SK-N-SH (cell line): Measurements from ENCODE around the gene CCDC57. TPM values are rescaled to one million over a fixed set of nuclear protein-coding genes. Genes with fewer than 3 reads are reported as not detected.
A peak's percentile ranks its signal among the peaks of the same experiment; 100 is the strongest.

Experiments used
- CTCF ChIA-PET: fragments of 300-600, 350-600 bp; formaldehyde crosslinking; extraction: SDS; loops from one replicate; lab custom pipeline; 2021; lab: Yijun Ruan, JAX
- POLR2A ChIA-PET: fragments of 350-600 bp; sonication (Branson Sonifier 250); formaldehyde crosslinking; extraction: SDS; loops from one replicate; lab custom pipeline; 2020; ENCODE audit warnings: antibody characterized with exemption, inconsistent platforms; lab: Yijun Ruan, JAX
- DNase-seq: peaks from one replicate; pipeline ENCODE4 v3.0.0; 2012
- H2AFZ ChIP-seq: fragments of 200-600 bp; sonication (generic); 2 replicates; pipeline ENCODE4 v1.8.1; 2016; ENCODE audit warnings: antibody characterized with exemption, mild to moderate bottlenecking, low read depth
- H3F3A ChIP-seq: fragments of 200-600 bp; sonication (generic); replicated peaks from 2 replicates; pipeline ENCODE3; 2016; ENCODE audit warnings: antibody characterized with exemption, mild to moderate bottlenecking; ENCODE audit not compliant: insufficient read depth
- H3K27ac ChIP-seq, 2 experiments: fragments of 200-500 bp in 1 of 2; fragments of 200-600 bp in 1 of 2; sonication (Bioruptor generic) in 1 of 2; sonication (generic), shearing (Covaris generic) in 1 of 2; 2 replicates each; pipeline versions ENCODE4 v1.5.1 to v1.6.1; 2014 to 2016; ENCODE audit warnings: low read depth in 2 of 2, inconsistent platforms in 1 of 2, low read length in 1 of 2, mild to moderate bottlenecking in 1 of 2, mixed read lengths in 1 of 2
- H3K27me3 ChIP-seq: fragments of 200-600 bp; sonication (generic), shearing (Covaris generic); 2 replicates; pipeline ENCODE4 v1.6.1; 2016; ENCODE audit warnings: mixed run types; ENCODE audit not compliant: insufficient read depth
- H3K36me3 ChIP-seq, 2 experiments: fragments of 200-500 bp in 1 of 2; fragments of 200-600 bp in 1 of 2; sonication (Bioruptor generic) in 1 of 2; sonication (generic) in 1 of 2; replicated peaks in 1 of 2; 2 replicates each; pipeline versions ENCODE3 to v1.5.1; 2014 to 2016; ENCODE audit warnings: low read length in 1 of 2, mild to moderate bottlenecking in 1 of 2; ENCODE audit not compliant: insufficient read depth in 2 of 2, control insufficient read depth in 1 of 2
- H3K4me1 ChIP-seq, 2 experiments: fragments of 200-500 bp in 1 of 2; fragments of 200-600 bp in 1 of 2; sonication (Bioruptor generic) in 1 of 2; sonication (generic), shearing (Covaris generic) in 1 of 2; 2 replicates each; pipeline versions ENCODE4 v1.5.1 to v1.6.1; 2014 to 2016; ENCODE audit warnings: low read depth in 1 of 2, low read length in 1 of 2, mixed run types in 1 of 2; ENCODE audit not compliant: insufficient read depth in 2 of 2, control insufficient read depth in 1 of 2
- H3K4me2 ChIP-seq: fragments of 200-600 bp; sonication (generic), shearing (Covaris generic); 2 replicates; pipeline ENCODE4 v1.6.1; 2017; ENCODE audit warnings: mixed run types
- H3K4me3 ChIP-seq, 2 experiments: fragments of 200-500 bp in 1 of 2; fragments of 200-600 bp in 1 of 2; sonication (Bioruptor generic) in 1 of 2; sonication (generic), shearing (Covaris generic) in 1 of 2; 2 replicates each; pipeline versions ENCODE4 v1.5.1 to v1.8.1; 2014 to 2016; ENCODE audit warnings: low read depth in 2 of 2, inconsistent platforms in 1 of 2, low read length in 1 of 2, mild to moderate bottlenecking in 1 of 2, mixed read lengths in 1 of 2, moderate library complexity in 1 of 2
- H3K79me2 ChIP-seq: fragments of 200-600 bp; sonication (generic); 2 replicates; pipeline ENCODE4 v1.8.1; 2017; ENCODE audit warnings: mild to moderate bottlenecking; ENCODE audit not compliant: insufficient read depth
- H3K9ac ChIP-seq: fragments of 200-600 bp; sonication (generic); 2 replicates; pipeline ENCODE4 v1.6.1; 2017; ENCODE audit warnings: mixed run types
- H3K9me2 ChIP-seq: fragments of 200-600 bp; sonication (generic); 2 replicates; pipeline ENCODE4 v1.6.1; 2017; ENCODE audit warnings: mixed run types
- H3K9me3 ChIP-seq: fragments of 200-600 bp; sonication (generic); 2 replicates; pipeline ENCODE4 v1.6.1; 2017; ENCODE audit warnings: mixed run types, mild to moderate bottlenecking, moderate library complexity
- H4K20me1 ChIP-seq: fragments of 200-600 bp; sonication (generic); 2 replicates; pipeline ENCODE4 v1.6.1; 2017; ENCODE audit warnings: mild to moderate bottlenecking, mixed run types; ENCODE audit not compliant: insufficient read depth
- CHD2 ChIP-seq: fragments of 150-350 bp; IDR thresholded peaks from 2 replicates; pipeline ENCODE4 v1.6.1; 2018; ENCODE audit warnings: low read length; ENCODE audit not compliant: partially characterized antibody
- CTCF ChIP-seq: fragments of 200-600 bp; sonication (generic); IDR thresholded peaks from 2 replicates; pipeline ENCODE4 v1.6.1; 2017; ENCODE audit warnings: antibody characterized with exemption, mild to moderate bottlenecking, moderate library complexity
- GABPA ChIP-seq: IDR thresholded peaks from 2 replicates; pipeline ENCODE4 v1.4.0; 2012; ENCODE audit warnings: low read depth, mild to moderate bottlenecking
- MAX ChIP-seq: IDR thresholded peaks from 2 replicates; pipeline ENCODE4 v1.4.0; 2012; ENCODE audit warnings: low read depth
- MXI1 ChIP-seq: IDR thresholded peaks from 2 replicates; pipeline ENCODE4 v1.6.1; 2012; ENCODE audit warnings: mild to moderate bottlenecking, low read depth, low read length, improper control_type of control experiment
- RXRA ChIP-seq: IDR thresholded peaks from 2 replicates; pipeline ENCODE4 v1.4.0; 2012; ENCODE audit warnings: low read depth, mild to moderate bottlenecking, borderline replicate concordance
- SIN3A ChIP-seq: IDR thresholded peaks from 2 replicates; pipeline ENCODE4 v1.6.1; 2012; ENCODE audit warnings: low read depth, mild to moderate bottlenecking, low read length, moderate library complexity, borderline replicate concordance
- TAF1 ChIP-seq: IDR thresholded peaks from 2 replicates; pipeline ENCODE4 v1.6.1; 2012; ENCODE audit warnings: low read depth, mild to moderate bottlenecking, low read length, moderate library complexity, borderline replicate concordance
- USF1 ChIP-seq: IDR thresholded peaks from 2 replicates; pipeline ENCODE4 v1.4.0; 2012; ENCODE audit warnings: low read depth, borderline replicate concordance
- WGBS: methylation state at CpG from one replicate; pipeline ENCODE4 v1.1.6; 2017; ENCODE audit warnings: low lambda C conversion rate; 5-methylcytosine and 5-hydroxymethylcytosine counted together
- polyA plus RNA-seq, 3 experiments: library from polyadenylated mRNA; depleted of rRNA; stranded (reverse); fragments of >200 nt; gene quantifications; 2 replicates each; pipeline ENCODE4 v1.2.3, GENCODE V29; 2012

The CCDC57 gene
- polyA plus RNA-seq, 1 of the 3 experiments (the other 2 are of a cell fraction): 68.6 TPM

- POLR2A ChIA-PET: interaction anchor here (0.6 to 2.0 kb wide), 16 partner anchors 8 to 230 kb away, joined by 3 to 19 read pairs (median 4); partner anchors contain the start of genes CENPX, DCXR, LRRC45 and RAC3
- Histone ChIP-seq H4K20me1 (peaks cover 23% of the 10 kb centered on the region), H3K79me2 (peaks cover 34% of the 10 kb centered on the region), H3K9me3 (no peaks in the 10 kb centered on the region), H2AFZ (peak overlapping the region; percentile 49; the same call in 1 of the 2 replicates), H3K36me3 (peaks cover 16 to 19% of the 10 kb centered on the region in 2 experiments), H3K9me2 (no peaks in the 10 kb centered on the region), H3K9ac (peak overlapping the region; percentile 70), H3K4me1 (peaks cover 21 to 63% of the 10 kb centered on the region in 2 experiments), H3K27ac (peak overlapping the region; percentile 79 to 99; a peak in 3 of 4 replicates), H3F3A (peaks cover 12% of the 10 kb centered on the region), H3K4me2 (peak overlapping the region; percentile 97), H3K4me3 (peak overlapping the region; percentile 70 to 76), H3K27me3 (no peaks in the 10 kb centered on the region)
- no peak for DNase-seq
- TF ChIP-seq TAF1 (0 out of 2 replicates have a peak, but pooled peaks have one; percentile 23), SIN3A (0 out of 2 replicates have a peak, but pooled peaks have one; percentile 21), MAX (peak; percentile 92), USF1 (peak; percentile 28; the same call in 1 of the 2 replicates), GABPA (no peak), CTCF (no peak), MXI1 (peak; percentile 77), CHD2 (peak; percentile 3), RXRA (peak; percentile 90; the same call in 1 of the 2 replicates)
- CTCF ChIA-PET: interaction anchor here (0.6 to 2.6 kb wide), 15 partner anchors 8 to 230 kb away, joined by 3 to 14 read pairs (median 5); partner anchors contain the start of genes CENPX, DCXR and LRRC45
- 53% methylated on average over 35 of the region's 80 CpGs for WGBS
Observed at GRCh38 chr17:82098939-82099763, 113.5 kb downstream of the CCDC57 start.
